GM23338 (cell line): Measurements from ENCODE around the gene PTGS1. TPM values are rescaled to one million over a fixed set of nuclear protein-coding genes. Genes with fewer than 3 reads are reported as not detected.

ENCODE experiments used
- ATAC-seq: fragments of 200-7000 bp; cut with Tn5 transposase; 3 replicates; pipeline ENCODE4 v1.9.1; 2020
- DNase-seq: peaks from one replicate; pipeline ENCODE4 v3.0.0-alpha.2; 2015; ENCODE audit warnings: low spot score
- H2AFZ ChIP-seq: fragments of 200-600 bp; sonication (generic); 2 replicates; pipeline ENCODE4 v1.8.0; 2016; ENCODE audit warnings: antibody characterized with exemption, mild to moderate bottlenecking, moderate library complexity
- H3F3A ChIP-seq: fragments of 200-600 bp; sonication (generic); replicated peaks from 2 replicates; pipeline ENCODE4 v1.8.0; 2017; ENCODE audit warnings: antibody characterized with exemption, mixed run types, low read depth
- H3K27ac ChIP-seq: fragments of 200-600 bp; sonication (generic); 2 replicates; pipeline ENCODE4 v1.6.1; 2016; ENCODE audit warnings: low read depth
- H3K27me3 ChIP-seq: fragments of 200-600 bp; sonication (generic); 2 replicates; pipeline ENCODE4 v1.8.0; 2016; ENCODE audit warnings: mild to moderate bottlenecking, mixed run types, moderate library complexity; ENCODE audit not compliant: insufficient read depth
- H3K36me3 ChIP-seq: fragments of 200-600 bp; sonication (generic); 2 replicates; pipeline ENCODE4 v1.8.0; 2016; ENCODE audit warnings: mild to moderate bottlenecking; ENCODE audit not compliant: insufficient read depth
- H3K4me1 ChIP-seq: fragments of 200-600 bp; sonication (generic); 2 replicates; pipeline ENCODE4 v1.8.0; 2016; ENCODE audit warnings: mild to moderate bottlenecking, moderate library complexity; ENCODE audit not compliant: insufficient read depth
- H3K4me2 ChIP-seq: fragments of 200-600 bp; sonication (generic); 2 replicates; pipeline ENCODE4 v1.7.1; 2017; ENCODE audit warnings: mixed run types
- H3K4me3 ChIP-seq: fragments of 200-600 bp; sonication (generic); 2 replicates; pipeline ENCODE4 v1.6.1; 2016; ENCODE audit warnings: mixed run types
- H3K79me2 ChIP-seq: fragments of 200-600 bp; sonication (generic); replicated peaks from 2 replicates; pipeline ENCODE4 v1.8.0; 2017; ENCODE audit warnings: mild to moderate bottlenecking; ENCODE audit not compliant: insufficient read depth
- H3K9me2 ChIP-seq: fragments of 200-600 bp; sonication (generic); 2 replicates; pipeline ENCODE4 v1.8.0; 2017; ENCODE audit not compliant: insufficient read depth
- H4K20me1 ChIP-seq: fragments of 200-600 bp; sonication (generic); replicated peaks from 2 replicates; pipeline ENCODE4 v1.8.0; 2017; ENCODE audit warnings: mild to moderate bottlenecking; ENCODE audit not compliant: insufficient read depth
- H3K27ac Mint-ChIP-seq: 2 replicates; pipeline ENCODE4 v1.8.0; 2020; ENCODE audit warnings: inconsistent platforms, mild to moderate bottlenecking, moderate library complexity, mixed read lengths
- H3K27me3 Mint-ChIP-seq: 3 replicates; pipeline ENCODE4 v1.8.0; 2022; ENCODE audit warnings: low read depth, mild to moderate bottlenecking, moderate library complexity, mixed read lengths, inconsistent platforms; ENCODE audit not compliant: insufficient read depth, poor library complexity
- H3K36me3 Mint-ChIP-seq: 3 replicates; pipeline ENCODE4 v1.8.0; 2021; ENCODE audit warnings: low read depth, mild to moderate bottlenecking, inconsistent platforms, moderate library complexity, mixed read lengths
- H3K4me1 Mint-ChIP-seq: 3 replicates; pipeline ENCODE4 v1.8.0; 2020; ENCODE audit warnings: mild to moderate bottlenecking, inconsistent platforms, mixed read lengths
- H3K4me3 Mint-ChIP-seq: 3 replicates; pipeline ENCODE4 v1.8.0; 2021; ENCODE audit warnings: moderate library complexity, mild to moderate bottlenecking, inconsistent platforms, mixed read lengths
- H3K9me3 Mint-ChIP-seq: 3 replicates; pipeline ENCODE4 v1.8.0; 2020; ENCODE audit warnings: moderate library complexity, mild to moderate bottlenecking, inconsistent platforms, mixed read lengths
- CREB1 ChIP-seq: fragments of 250-450 bp; sonication (Bioruptor Pico); IDR thresholded peaks from 2 replicates; pipeline ENCODE4 v1.5.0; 2020; ENCODE audit warnings: low read depth, mild to moderate bottlenecking, moderate library complexity
- EZH2 ChIP-seq: fragments of 200-600 bp; sonication (generic); IDR thresholded peaks from one replicate; pipeline ENCODE4 v1.8.0; 2017; ENCODE audit warnings: antibody characterized with exemption, mild to moderate bottlenecking, low read depth; ENCODE audit not compliant: unreplicated experiment
- POLR2AphosphoS5 ChIP-seq: IDR thresholded peaks from 2 replicates; pipeline ENCODE4 v1.6.1; 2016; ENCODE audit warnings: antibody characterized with exemption, low read depth
- STAT1 ChIP-seq: IDR thresholded peaks from one replicate; pipeline ENCODE4 v1.6.1; 2016; ENCODE audit warnings: antibody characterized with exemption; ENCODE audit not compliant: unreplicated experiment
- polyA plus RNA-seq: library from polyadenylated mRNA; unstranded; fragments of >200 nt; fragmentation: Nextera tagmentation; extraction: Ambion mirVana; gene quantifications from 2 replicates; pipeline ENCODE4 v1.2.1, GENCODE V29; 2016
- total RNA-seq: library from RNA; depleted of rRNA; stranded (reverse); fragments of >200 nt; shearing (Covaris generic); gene quantifications from 2 replicates; pipeline ENCODE4 v1.2.3, GENCODE V29; 2014
- TF ChIP-seq, protein P1 (sequence below): fragments of 250-450 bp; sonication (Bioruptor Pico); IDR thresholded peaks from 2 replicates; pipeline ENCODE4 v1.5.0; 2020; ENCODE audit warnings: mild to moderate bottlenecking, moderate library complexity
- TF ChIP-seq, protein P2 (sequence below): IDR thresholded peaks from one replicate; pipeline ENCODE4 v1.6.1; 2018; ENCODE audit warnings: antibody characterized with exemption; ENCODE audit not compliant: unreplicated experiment
- TF ChIP-seq, protein P3 (sequence below), 2 experiments: fragments of 200-600 bp in 1 of 2; sonication (generic) in 1 of 2; conservative IDR thresholded peaks; 2 replicates each; pipeline versions ENCODE4 v1.5.1 to v1.6.1; 2016 to 2017; ENCODE audit warnings: antibody characterized with exemption in 2 of 2, low read depth in 2 of 2, mild to moderate bottlenecking in 2 of 2, moderate library complexity in 1 of 2

The PTGS1 gene
- total and polyA plus RNA-seq, 2 experiments from 2014 or later: 0.48 to 1.3 TPM

DNA sequence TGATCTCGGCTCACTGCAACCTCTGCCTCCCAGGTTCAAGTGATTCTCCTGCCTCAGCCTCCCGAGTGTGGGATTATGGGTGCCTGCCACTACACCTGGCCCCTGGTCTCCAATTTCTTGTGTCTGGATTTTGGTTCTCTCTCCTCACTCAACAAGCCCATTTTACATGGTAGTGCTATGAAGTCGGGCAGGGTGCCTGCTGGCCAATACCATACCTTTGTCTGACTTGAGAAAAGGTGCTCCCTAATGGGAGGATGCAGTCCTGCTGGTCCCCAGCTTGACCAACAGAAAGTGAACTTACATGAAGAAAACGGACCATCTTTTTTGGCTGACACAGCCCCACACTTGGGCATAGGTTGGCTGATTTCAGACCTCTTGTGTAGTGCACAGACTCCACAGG is 21.6 kb upstream of the PTGS1 start (continued):
- TF ChIP-seq, protein P1, sequence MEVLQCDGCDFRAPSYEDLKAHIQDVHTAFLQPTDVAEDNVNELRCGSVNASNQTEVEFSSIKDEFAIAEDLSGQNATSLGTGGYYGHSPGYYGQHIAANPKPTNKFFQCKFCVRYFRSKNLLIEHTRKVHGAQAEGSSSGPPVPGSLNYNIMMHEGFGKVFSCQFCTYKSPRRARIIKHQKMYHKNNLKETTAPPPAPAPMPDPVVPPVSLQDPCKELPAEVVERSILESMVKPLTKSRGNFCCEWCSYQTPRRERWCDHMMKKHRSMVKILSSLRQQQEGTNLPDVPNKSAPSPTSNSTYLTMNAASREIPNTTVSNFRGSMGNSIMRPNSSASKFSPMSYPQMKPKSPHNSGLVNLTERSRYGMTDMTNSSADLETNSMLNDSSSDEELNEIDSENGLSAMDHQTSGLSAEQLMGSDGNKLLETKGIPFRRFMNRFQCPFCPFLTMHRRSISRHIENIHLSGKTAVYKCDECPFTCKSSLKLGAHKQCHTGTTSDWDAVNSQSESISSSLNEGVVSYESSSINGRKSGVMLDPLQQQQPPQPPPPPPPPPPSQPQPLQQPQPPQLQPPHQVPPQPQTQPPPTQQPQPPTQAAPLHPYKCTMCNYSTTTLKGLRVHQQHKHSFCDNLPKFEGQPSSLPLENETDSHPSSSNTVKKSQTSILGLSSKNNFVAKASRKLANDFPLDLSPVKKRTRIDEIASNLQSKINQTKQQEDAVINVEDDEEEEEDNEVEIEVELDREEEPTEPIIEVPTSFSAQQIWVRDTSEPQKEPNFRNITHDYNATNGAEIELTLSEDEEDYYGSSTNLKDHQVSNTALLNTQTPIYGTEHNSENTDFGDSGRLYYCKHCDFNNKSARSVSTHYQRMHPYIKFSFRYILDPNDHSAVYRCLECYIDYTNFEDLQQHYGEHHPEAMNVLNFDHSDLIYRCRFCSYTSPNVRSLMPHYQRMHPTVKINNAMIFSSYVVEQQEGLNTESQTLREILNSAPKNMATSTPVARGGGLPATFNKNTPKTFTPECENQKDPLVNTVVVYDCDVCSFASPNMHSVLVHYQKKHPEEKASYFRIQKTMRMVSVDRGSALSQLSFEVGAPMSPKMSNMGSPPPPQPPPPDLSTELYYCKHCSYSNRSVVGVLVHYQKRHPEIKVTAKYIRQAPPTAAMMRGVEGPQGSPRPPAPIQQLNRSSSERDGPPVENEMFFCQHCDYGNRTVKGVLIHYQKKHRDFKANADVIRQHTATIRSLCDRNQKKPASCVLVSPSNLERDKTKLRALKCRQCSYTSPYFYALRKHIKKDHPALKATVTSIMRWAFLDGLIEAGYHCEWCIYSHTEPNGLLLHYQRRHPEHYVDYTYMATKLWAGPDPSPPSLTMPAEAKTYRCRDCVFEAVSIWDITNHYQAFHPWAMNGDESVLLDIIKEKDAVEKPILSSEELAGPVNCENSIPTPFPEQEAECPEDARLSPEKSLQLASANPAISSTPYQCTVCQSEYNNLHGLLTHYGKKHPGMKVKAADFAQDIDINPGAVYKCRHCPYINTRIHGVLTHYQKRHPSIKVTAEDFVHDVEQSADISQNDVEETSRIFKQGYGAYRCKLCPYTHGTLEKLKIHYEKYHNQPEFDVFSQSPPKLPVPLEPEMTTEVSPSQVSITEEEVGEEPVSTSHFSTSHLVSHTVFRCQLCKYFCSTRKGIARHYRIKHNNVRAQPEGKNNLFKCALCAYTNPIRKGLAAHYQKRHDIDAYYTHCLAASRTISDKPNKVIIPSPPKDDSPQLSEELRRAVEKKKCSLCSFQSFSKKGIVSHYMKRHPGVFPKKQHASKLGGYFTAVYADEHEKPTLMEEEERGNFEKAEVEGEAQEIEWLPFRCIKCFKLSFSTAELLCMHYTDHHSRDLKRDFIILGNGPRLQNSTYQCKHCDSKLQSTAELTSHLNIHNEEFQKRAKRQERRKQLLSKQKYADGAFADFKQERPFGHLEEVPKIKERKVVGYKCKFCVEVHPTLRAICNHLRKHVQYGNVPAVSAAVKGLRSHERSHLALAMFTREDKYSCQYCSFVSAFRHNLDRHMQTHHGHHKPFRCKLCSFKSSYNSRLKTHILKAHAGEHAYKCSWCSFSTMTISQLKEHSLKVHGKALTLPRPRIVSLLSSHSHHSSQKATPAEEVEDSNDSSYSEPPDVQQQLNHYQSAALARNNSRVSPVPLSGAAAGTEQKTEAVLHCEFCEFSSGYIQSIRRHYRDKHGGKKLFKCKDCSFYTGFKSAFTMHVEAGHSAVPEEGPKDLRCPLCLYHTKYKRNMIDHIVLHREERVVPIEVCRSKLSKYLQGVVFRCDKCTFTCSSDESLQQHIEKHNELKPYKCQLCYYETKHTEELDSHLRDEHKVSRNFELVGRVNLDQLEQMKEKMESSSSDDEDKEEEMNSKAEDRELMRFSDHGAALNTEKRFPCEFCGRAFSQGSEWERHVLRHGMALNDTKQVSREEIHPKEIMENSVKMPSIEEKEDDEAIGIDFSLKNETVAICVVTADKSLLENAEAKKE (CRISPR knock-in tag): no peak
- TF ChIP-seq, protein P2, sequence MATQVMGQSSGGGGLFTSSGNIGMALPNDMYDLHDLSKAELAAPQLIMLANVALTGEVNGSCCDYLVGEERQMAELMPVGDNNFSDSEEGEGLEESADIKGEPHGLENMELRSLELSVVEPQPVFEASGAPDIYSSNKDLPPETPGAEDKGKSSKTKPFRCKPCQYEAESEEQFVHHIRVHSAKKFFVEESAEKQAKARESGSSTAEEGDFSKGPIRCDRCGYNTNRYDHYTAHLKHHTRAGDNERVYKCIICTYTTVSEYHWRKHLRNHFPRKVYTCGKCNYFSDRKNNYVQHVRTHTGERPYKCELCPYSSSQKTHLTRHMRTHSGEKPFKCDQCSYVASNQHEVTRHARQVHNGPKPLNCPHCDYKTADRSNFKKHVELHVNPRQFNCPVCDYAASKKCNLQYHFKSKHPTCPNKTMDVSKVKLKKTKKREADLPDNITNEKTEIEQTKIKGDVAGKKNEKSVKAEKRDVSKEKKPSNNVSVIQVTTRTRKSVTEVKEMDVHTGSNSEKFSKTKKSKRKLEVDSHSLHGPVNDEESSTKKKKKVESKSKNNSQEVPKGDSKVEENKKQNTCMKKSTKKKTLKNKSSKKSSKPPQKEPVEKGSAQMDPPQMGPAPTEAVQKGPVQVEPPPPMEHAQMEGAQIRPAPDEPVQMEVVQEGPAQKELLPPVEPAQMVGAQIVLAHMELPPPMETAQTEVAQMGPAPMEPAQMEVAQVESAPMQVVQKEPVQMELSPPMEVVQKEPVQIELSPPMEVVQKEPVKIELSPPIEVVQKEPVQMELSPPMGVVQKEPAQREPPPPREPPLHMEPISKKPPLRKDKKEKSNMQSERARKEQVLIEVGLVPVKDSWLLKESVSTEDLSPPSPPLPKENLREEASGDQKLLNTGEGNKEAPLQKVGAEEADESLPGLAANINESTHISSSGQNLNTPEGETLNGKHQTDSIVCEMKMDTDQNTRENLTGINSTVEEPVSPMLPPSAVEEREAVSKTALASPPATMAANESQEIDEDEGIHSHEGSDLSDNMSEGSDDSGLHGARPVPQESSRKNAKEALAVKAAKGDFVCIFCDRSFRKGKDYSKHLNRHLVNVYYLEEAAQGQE: no peak

DNA sequence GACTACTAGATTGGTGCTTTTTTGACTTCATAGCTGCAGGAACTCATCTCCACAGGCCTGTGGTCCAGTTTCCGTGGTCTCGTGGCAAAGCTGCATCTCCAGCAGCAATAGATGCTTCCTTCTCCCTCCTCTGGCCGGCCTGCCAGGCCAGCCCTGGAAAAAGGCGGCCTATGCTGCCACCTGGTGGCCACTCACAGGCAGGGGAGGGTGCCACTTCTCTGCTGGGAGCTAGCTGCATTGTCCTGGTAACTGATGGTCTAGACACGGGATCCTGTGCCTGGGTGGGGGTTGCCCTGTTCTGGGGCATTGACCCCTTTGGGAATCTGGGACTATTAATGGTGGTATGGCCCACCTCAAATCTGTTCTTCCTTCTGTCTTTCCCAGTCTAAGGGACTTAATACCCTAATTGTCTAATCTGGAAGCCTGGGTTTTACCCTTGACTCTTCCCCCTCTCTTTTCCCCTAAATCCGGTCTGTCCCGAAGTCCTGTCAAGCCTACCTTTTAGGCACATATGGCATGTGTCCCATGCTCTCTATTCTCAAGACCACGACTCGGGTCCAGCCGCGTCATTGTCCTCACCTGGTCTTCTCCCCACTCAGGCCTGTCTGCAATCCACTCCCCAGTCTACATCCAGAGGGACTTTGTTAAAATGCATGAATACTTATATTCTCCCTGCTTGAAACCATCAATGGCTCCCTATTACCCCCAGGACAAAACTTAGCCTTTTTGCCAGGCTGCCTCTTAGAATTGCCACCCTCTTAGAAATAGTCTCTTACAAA is 20.1 kb upstream of the PTGS1 start:
- H3K27ac ChIP-seq: no peak overlapping the region
- peak; percentile 83 for DNase-seq
- TF ChIP-seq EZH2 (no peak), STAT1 (no peak), CREB1 (CRISPR knock-in tag) (no peak), POLR2AphosphoS5 (no peak)
- TF ChIP-seq, protein P3, sequence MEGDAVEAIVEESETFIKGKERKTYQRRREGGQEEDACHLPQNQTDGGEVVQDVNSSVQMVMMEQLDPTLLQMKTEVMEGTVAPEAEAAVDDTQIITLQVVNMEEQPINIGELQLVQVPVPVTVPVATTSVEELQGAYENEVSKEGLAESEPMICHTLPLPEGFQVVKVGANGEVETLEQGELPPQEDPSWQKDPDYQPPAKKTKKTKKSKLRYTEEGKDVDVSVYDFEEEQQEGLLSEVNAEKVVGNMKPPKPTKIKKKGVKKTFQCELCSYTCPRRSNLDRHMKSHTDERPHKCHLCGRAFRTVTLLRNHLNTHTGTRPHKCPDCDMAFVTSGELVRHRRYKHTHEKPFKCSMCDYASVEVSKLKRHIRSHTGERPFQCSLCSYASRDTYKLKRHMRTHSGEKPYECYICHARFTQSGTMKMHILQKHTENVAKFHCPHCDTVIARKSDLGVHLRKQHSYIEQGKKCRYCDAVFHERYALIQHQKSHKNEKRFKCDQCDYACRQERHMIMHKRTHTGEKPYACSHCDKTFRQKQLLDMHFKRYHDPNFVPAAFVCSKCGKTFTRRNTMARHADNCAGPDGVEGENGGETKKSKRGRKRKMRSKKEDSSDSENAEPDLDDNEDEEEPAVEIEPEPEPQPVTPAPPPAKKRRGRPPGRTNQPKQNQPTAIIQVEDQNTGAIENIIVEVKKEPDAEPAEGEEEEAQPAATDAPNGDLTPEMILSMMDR (conservative IDR thresholded peaks at IDR 0.05; ENCODE audit: low read depth in 2 of 2): peak; percentile 94 to 98

More for the DNA sequence above, 20.1 kb upstream of the PTGS1 start:
- H3K4me1 ChIP-seq: peaks cover 15% of the 10 kb centered on the region
- H3K36me3 ChIP-seq: no peaks in the 10 kb centered on the region
- no peaks in the 10 kb centered on the region for H4K20me1 ChIP-seq
- Mint-ChIP-seq H3K4me3 (no peak overlapping the region), H3K4me1 (peaks cover 19% of the 10 kb centered on the region), H3K27ac (no peak overlapping the region), H3K9me3 (peaks cover 8% of the 10 kb centered on the region), H3K36me3 (no peaks in the 10 kb centered on the region; the same call in 2 of the 3 replicates), H3K27me3 (peaks cover 34% of the 10 kb centered on the region)
- H3K79me2 ChIP-seq: no peaks in the 10 kb centered on the region
- H3K9me2 ChIP-seq: no peaks in the 10 kb centered on the region
- H2AFZ ChIP-seq: no peak overlapping the region
- H3K27me3 ChIP-seq: peaks cover 21% of the 10 kb centered on the region
- ATAC-seq: peak; percentile 86
- H3F3A ChIP-seq: peaks cover 10% of the 10 kb centered on the region; the same call in 1 of the 2 replicates
- H3K4me3 ChIP-seq: no peak overlapping the region
- H3K4me2 ChIP-seq: no peak overlapping the region
